GM12874 (cell line): ENCODE measurements around the gene LDLRAD4.

Experiments
- TF ChIP-seq, protein P1 (sequence below): IDR thresholded peaks from 2 replicates; pipeline ENCODE4 v1.5.1; 2011; ENCODE audit warnings: low read depth, mild to moderate bottlenecking, control low read depth, low read length, moderate library complexity; ENCODE audit not compliant: insufficient read depth

Gene LDLRAD4

GRCh38 chr18:13431886-13432285, 213.3 kb downstream of the LDLRAD4 start:
- TF ChIP-seq, protein P1, sequence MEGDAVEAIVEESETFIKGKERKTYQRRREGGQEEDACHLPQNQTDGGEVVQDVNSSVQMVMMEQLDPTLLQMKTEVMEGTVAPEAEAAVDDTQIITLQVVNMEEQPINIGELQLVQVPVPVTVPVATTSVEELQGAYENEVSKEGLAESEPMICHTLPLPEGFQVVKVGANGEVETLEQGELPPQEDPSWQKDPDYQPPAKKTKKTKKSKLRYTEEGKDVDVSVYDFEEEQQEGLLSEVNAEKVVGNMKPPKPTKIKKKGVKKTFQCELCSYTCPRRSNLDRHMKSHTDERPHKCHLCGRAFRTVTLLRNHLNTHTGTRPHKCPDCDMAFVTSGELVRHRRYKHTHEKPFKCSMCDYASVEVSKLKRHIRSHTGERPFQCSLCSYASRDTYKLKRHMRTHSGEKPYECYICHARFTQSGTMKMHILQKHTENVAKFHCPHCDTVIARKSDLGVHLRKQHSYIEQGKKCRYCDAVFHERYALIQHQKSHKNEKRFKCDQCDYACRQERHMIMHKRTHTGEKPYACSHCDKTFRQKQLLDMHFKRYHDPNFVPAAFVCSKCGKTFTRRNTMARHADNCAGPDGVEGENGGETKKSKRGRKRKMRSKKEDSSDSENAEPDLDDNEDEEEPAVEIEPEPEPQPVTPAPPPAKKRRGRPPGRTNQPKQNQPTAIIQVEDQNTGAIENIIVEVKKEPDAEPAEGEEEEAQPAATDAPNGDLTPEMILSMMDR: no peak

DNA sequence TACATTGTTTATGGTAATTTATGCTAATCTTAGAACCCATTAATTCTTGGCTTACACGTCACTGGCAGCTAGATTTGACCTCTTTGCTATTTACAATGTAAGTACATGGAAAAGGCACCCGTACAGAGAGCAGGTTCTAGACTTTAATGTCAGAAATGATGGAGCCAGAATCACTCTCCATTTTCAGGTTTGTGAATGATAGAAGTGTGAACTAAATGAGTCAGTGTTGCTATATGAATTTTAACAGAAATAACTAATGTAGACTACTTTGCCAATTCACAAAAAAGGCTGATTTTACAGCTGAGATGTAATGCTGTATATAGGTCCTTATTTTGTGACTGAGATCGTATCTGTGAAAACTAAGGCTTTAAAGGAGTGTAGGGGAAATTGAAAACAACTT, 214.6 kb downstream of the LDLRAD4 start:
- TF ChIP-seq, protein P1: no peak

DNA sequence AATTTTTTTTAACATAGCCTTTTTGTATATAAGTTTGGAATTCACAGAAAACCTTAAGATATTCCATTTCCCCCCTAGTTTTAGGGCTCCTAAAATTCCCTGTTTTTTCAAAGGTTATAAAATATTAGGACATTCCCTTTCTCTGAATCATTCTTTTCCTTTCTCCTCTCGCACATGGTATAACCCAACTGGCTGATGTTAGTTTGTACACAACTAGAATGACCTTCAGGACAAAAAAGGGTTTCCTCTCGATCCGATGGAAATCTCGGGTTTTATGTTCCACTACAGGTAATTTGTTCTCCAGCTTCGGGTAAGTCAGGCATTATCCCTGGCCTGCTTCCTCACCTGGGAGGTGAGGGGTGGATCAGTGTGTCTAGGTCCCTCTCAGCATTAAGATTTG, 215.1 kb downstream of the LDLRAD4 start:
- TF ChIP-seq, protein P1: no peak

DNA sequence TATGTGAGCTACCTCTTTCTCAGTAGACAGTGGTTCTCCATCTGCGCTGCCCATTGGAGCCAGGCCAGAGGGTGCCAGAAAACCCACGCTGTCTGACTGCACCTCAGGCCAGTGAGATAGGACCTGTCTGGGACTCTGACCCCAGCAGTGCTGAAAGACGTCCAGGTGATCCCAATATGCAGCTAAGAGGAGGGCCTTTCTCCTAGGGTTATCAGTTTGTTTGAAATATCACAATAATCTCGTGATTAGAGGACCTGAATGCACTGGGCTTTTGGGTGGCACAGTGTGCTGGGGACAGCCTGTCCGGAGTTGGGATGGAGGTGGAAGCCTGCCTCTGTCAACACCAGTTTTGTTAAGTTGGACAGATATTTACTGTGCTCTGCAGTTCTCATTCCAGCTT, 216.3 kb downstream of the LDLRAD4 start:
- TF ChIP-seq, protein P1: no peak

DNA sequence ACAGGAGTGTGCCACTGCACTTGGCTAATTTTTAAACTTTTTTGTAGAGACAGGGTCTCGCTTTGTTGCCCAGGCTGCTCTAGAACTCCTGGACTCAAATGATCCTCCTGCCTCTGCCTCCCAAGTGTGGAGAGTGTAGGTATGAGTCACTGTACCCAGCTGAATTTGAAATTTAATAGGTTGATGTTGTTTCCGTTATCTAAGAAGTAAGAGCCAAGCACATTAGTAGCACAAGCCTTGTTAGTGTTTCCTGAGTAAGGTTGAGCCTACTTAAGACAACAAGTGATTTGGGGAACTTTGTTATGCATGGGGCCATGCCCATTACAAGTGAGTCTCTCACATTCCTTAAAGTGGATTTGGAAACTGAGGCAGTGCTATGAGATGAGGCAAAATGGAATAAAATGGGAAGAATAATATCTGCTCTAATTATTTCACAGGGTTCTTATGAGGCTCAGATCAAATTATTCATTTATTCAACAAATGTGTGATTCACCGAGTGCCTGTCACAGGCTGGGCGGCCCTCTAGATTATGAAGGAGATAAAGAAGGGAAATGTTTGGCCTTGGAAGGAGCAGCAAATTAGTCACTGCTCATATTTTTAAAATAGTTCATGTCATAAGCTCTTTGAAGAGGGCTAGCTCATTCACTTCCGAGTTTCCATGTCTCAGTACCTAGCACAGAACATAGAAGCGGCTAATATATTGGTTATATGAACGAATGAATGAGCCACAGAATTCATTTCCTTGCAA, 217.2 kb downstream of the LDLRAD4 start:
- TF ChIP-seq, protein P1: no peak

DNA sequence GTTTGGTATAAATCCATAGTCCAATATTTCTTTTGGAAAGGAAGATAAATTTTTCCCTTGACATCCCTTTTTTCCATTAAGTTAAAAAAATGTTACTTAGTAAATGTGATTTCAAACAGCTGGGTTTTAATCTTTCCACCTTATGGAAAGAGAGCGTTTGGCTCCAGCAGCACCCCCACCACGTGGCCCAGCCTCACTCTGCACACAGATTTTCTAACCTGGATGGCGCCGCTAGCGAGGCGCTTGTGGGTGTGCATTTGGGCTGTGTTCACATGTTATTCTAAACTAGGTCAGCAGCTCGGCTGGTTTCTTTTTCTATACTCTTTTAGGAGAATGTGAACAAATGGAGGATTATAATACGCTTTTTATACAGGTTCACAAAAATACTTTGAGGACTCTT, 218.0 kb downstream of the LDLRAD4 start:
- TF ChIP-seq, protein P1: no peak

DNA sequence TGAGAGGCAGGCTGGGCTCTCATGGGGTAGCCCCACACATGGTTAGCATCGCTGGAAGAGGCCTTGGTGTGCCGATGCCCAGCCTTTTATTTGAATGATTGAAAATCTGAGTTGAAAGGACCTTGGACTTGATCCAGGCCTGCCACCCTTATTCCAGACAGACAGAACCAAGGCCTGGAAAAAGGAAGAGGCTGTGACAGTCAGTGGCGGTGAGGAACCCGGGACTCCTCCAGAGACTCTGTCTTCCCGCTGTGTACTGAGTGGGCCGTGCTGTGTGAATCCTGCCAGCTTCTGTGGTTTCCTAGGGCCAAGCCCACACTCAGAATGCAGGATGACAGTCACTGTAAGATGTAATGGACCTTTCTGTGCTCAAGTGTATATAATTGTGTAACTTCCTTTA, 218.5 kb downstream of the LDLRAD4 start:
- TF ChIP-seq, protein P1: no peak
